GM23248 (cell line): ENCODE data around the gene SALL4.

Experiments
- EZH2 ChIP-seq: fragments of 200-600 bp; sonication (generic); IDR thresholded peaks from 2 replicates; pipeline ENCODE4 v1.6.1; 2018; ENCODE audit warnings: antibody characterized with exemption, mild to moderate bottlenecking; ENCODE audit not compliant: insufficient read depth, poor library complexity, severe bottlenecking
- EZH2phosphoT487 ChIP-seq: fragments of 200-600 bp; sonication (generic); IDR thresholded peaks from 2 replicates; pipeline ENCODE4 v1.6.1; 2018; ENCODE audit warnings: antibody characterized with exemption, moderate library complexity, mild to moderate bottlenecking, low read depth; ENCODE audit not compliant: insufficient read depth

GRCh38 chr20:51756653-51757052 is 45.7 kb downstream of the SALL4 start:
- TF ChIP-seq EZH2 (no peak), EZH2phosphoT487 (no peak)
